ENCODE measurements around the gene CABP7. TPM values are rescaled to one million over a fixed set of nuclear protein-coding genes. Genes with fewer than 3 reads are reported as not detected.

The CABP7 gene
- total and polyA plus RNA-seq, 2 of the 8 experiments (the other 6 are each of a cell fraction or from before 2014, with no cell fraction given) = 0.20 to 0.36 TPM

DNA sequence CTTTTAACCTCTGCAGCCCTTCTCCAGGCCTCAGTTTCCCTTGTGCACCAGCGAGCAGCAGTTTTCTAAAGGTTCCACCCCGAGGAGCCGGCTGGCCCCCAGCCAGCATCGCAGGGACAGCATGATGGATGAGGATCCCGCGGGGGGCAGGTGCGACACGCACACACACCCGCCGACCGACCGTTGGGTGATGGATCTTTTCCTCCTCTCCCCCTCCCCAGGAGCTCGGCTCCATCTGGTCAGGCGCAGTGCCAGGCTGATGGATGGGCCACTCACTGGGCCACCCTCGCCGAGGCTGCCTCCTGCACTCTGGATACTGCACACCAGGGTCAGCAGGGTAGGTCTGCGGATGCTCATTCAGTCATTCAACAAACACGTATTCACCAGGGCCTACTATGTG lies 12.8 kb upstream of the CABP7 start:
- H2BK120ac ChIP-seq (replicated peaks; ENCODE audit: low read depth, low read length) = no peak overlapping the region
- H2BK12ac ChIP-seq (ENCODE audit: low read depth, low read length) = no peak overlapping the region
- H4K91ac ChIP-seq (replicated peaks; ENCODE audit: insufficient read length, low read length) = no peak overlapping the region
- peaks cover 5 to 43% (median 31%) of the 10 kb centered on the region in 4 experiments for H3K4me1 ChIP-seq (replicated peaks in 1 of 4; ENCODE audit: control insufficient read depth in 3 of 4, insufficient read depth in 4 of 4, low read length in 3 of 4)
- FAIRE-seq = no peak
- no peak overlapping the region for H2BK20ac ChIP-seq (ENCODE audit: low read length)
- H3K4me3 ChIP-seq (ENCODE audit: extremely low read depth in 1 of 4, insufficient read depth in 2 of 4, low read depth in 3 of 4, low read length in 4 of 4) = no peak overlapping the region
- whole genome bisulfite sequencing, 2 experiments (ENCODE audit: extremely low coverage in 1 of 2, insufficient coverage in 1 of 2, insufficient read length in 1 of 2, insufficient replicate concordance in 2 of 2, low coverage in 1 of 2, low lambda C conversion rate in 2 of 2, missing lambda C conversion rate in 1 of 2) = 97% methylated on average over 13 of the region's 18 CpGs; no CpG with 5 or more reads in 1 of the 2 experiments
- no peak overlapping the region for H3K9ac ChIP-seq (replicated peaks in 1 of 4; ENCODE audit: extremely low read depth in 1 of 4, low read depth in 3 of 4, low read length in 3 of 4)
- no peak overlapping the region for H3K18ac ChIP-seq (ENCODE audit: extremely low read depth, low read length)
- H3K23ac ChIP-seq (ENCODE audit: insufficient read length) = no peak overlapping the region
- peaks cover 0 to 5% of the 10 kb centered on the region in 2 experiments for H4K20me1 ChIP-seq (replicated peaks in 1 of 2; ENCODE audit: control insufficient read depth in 1 of 2, insufficient read depth in 2 of 2, low read length in 2 of 2)
- no peak overlapping the region for H3K56ac ChIP-seq (replicated peaks; ENCODE audit: insufficient read length, low read depth, low read length)
- DNase-seq (ENCODE audit: low read depth in 1 of 2, low spot score in 2 of 2) = no peak
- no peak overlapping the region for H2BK15ac ChIP-seq (ENCODE audit: low read length)
- no peak overlapping the region for H4K8ac ChIP-seq (ENCODE audit: extremely low read depth, insufficient read depth, low read length)
- H3K4ac ChIP-seq (replicated peaks; ENCODE audit: insufficient read length, low read depth, low read length) = no peak overlapping the region
- H3K79me1 ChIP-seq (ENCODE audit: low read depth, low read length) = no peaks in the 10 kb centered on the region
- H2BK5ac ChIP-seq (ENCODE audit: low read depth, low read length) = 0 out of 2 replicates have a peak overlapping the region, but pooled peaks have one; percentile 9
- H2AFZ ChIP-seq (ENCODE audit: low read length) = no peak overlapping the region
- no peak overlapping the region for H3K27ac ChIP-seq (ENCODE audit: low read depth, low read length)
- POLR2A ChIA-PET (ENCODE audit: partially characterized antibody) = interaction anchor here (1.0 to 1.1 kb wide), 2 partner anchors 31 to 75 kb away, joined by 3 read pairs; no protein-coding TSS in a partner anchor
- H2AK5ac ChIP-seq (ENCODE audit: low read depth, low read length) = 0 out of 2 replicates have a peak overlapping the region, but pooled peaks have one; percentile 26
- TF ChIP-seq RBBP5 (IDR thresholded peaks at IDR 0.05; ENCODE audit: borderline replicate concordance, low read depth, low read length) (no peak), KDM4A (IDR thresholded peaks at IDR 0.05; ENCODE audit: low read depth, low read length, severe bottlenecking) (no peak), EZH2 (IDR thresholded peaks at IDR 0.05; ENCODE audit: low read depth, low read length, severe bottlenecking) (no peak)
- H3K79me2 ChIP-seq (ENCODE audit: control insufficient read depth in 1 of 2, insufficient read depth in 2 of 2, low read length in 2 of 2) = no peaks in the 10 kb centered on the region
- no peak overlapping the region for H3K14ac ChIP-seq (ENCODE audit: insufficient read length)
- CTCF ChIA-PET (ENCODE audit: partially characterized antibody) = interaction anchor here (0.6 to 4.5 kb wide), 5 partner anchors 10 to 86 kb away, joined by 3 to 25 read pairs (median 7); no protein-coding TSS in a partner anchor
- H3K27me3 ChIP-seq (replicated peaks in 1 of 4; ENCODE audit: control insufficient read depth in 3 of 4, extremely low read depth in 1 of 4, insufficient read depth in 3 of 4, low read length in 3 of 4) = peaks cover 0 to 19% (median 10%) of the 10 kb centered on the region in 4 experiments; a peak in 3 of 7 replicates
- H3K4me2 ChIP-seq (ENCODE audit: insufficient read depth in 1 of 2, low read depth in 2 of 2, low read length in 2 of 2) = no peak overlapping the region
- H3K23me2 ChIP-seq (ENCODE audit: low read depth, low read length) = peaks cover 9% of the 10 kb centered on the region; the same call in 1 of the 2 replicates
- H3K36me3 ChIP-seq (ENCODE audit: control insufficient read depth in 2 of 4, insufficient read depth in 4 of 4, low read length in 3 of 4) = no peaks in the 10 kb centered on the region
- no peaks in the 10 kb centered on the region for H3K9me3 ChIP-seq (ENCODE audit: insufficient read depth in 2 of 2, low read depth in 1 of 2, low read length in 1 of 2)
- no peak overlapping the region for H4K5ac ChIP-seq (ENCODE audit: insufficient read length, low read depth, low read length)

Data from H1 (cell line).